Measurements from ENCODE around the gene CLK3. TPM values are rescaled to one million over a fixed set of nuclear protein-coding genes. Genes with fewer than 3 reads are reported as not detected.
A peak's percentile ranks its signal among the peaks of the same experiment; 100 is the strongest.

Gene CLK3
- total RNA-seq, 1 experiment from 2014 or later: 45.1 TPM

- in situ Hi-C loops (cut with HindIII; ENCODE audit: low pct_unique_long_range_greater_than_20kb, low sequenced_read_pairs): loop anchor here (10.0 to 25.0 kb wide), 2 partner anchors 144 to 332 kb away; partner anchors contain the start of gene RPP25
- no peak for DNase-seq (ENCODE audit: low read depth)
These were observed 14.8 kb downstream of the CLK3 start for GRCh38 chr15:74630284-74631086.

GRCh38 chr15:74631087-74631385 is 15.4 kb downstream of the CLK3 start:
- no peak for DNase-seq (ENCODE audit: low read depth)
- in situ Hi-C loops (cut with HindIII; ENCODE audit: low pct_unique_long_range_greater_than_20kb, low sequenced_read_pairs): loop anchor here (10.0 to 25.0 kb wide), 2 partner anchors 144 to 331 kb away; partner anchors contain the start of gene RPP25

- in situ Hi-C loops (cut with HindIII; ENCODE audit: low pct_unique_long_range_greater_than_20kb, low sequenced_read_pairs): loop anchor here (10.0 to 25.0 kb wide), 2 partner anchors 143 to 331 kb away; partner anchors contain the start of gene RPP25
- DNase-seq (ENCODE audit: low read depth): no peak
These were observed 15.8 kb downstream of the CLK3 start for GRCh38 chr15:74631408-74631807.

- in situ Hi-C loops (cut with HindIII; ENCODE audit: low pct_unique_long_range_greater_than_20kb, low sequenced_read_pairs): loop anchor here (10.0 to 25.0 kb wide), 2 partner anchors 143 to 330 kb away; partner anchors contain the start of gene RPP25
- DNase-seq (ENCODE audit: low read depth): peak; percentile 35
These were observed 16.4 kb downstream of the CLK3 start for GRCh38 chr15:74631935-74632560.

GRCh38 chr15:74632601-74633000 is 17.0 kb downstream of the CLK3 start:
- in situ Hi-C loops (cut with HindIII; ENCODE audit: low pct_unique_long_range_greater_than_20kb, low sequenced_read_pairs): loop anchor here (10.0 to 25.0 kb wide), 2 partner anchors 142 to 330 kb away; partner anchors contain the start of gene RPP25
- DNase-seq (ENCODE audit: low read depth): no peak

GRCh38 chr15:74633781-74634180 is 18.1 kb downstream of the CLK3 start:
- in situ Hi-C loops (cut with HindIII; ENCODE audit: low pct_unique_long_range_greater_than_20kb, low sequenced_read_pairs): loop anchor here (10.0 to 25.0 kb wide), 2 partner anchors 141 to 329 kb away; partner anchors contain the start of gene RPP25

GRCh38 chr15:74635228-74635627 is 19.6 kb downstream of the CLK3 start:
- in situ Hi-C loops (cut with HindIII; ENCODE audit: low pct_unique_long_range_greater_than_20kb, low sequenced_read_pairs): loop anchor here (10.0 to 25.0 kb wide), 2 partner anchors 140 to 327 kb away; partner anchors contain the start of gene RPP25
- peak; percentile 54 for DNase-seq (ENCODE audit: low read depth)

More at GRCh38 chr15:74633781-74634180, 18.1 kb downstream of the CLK3 start:
- no peak for DNase-seq (ENCODE audit: low read depth)

- in situ Hi-C loops (cut with HindIII; ENCODE audit: low pct_unique_long_range_greater_than_20kb, low sequenced_read_pairs): loop anchor here (10.0 to 25.0 kb wide), 2 partner anchors 138 to 325 kb away; partner anchors contain the start of gene RPP25
- no peak for DNase-seq (ENCODE audit: low read depth)
These were observed 21.3 kb downstream of the CLK3 start for GRCh38 chr15:74636984-74637383.

GRCh38 chr15:74641151-74641550 is 25.5 kb downstream of the CLK3 start:
- DNase-seq (ENCODE audit: low read depth): no peak
- in situ Hi-C loops (cut with HindIII; ENCODE audit: low pct_unique_long_range_greater_than_20kb, low sequenced_read_pairs): loop anchor here (25.0 kb wide), 1 partner anchor 321 kb away; the partner anchor contains the start of gene RPP25

- no peak for DNase-seq (ENCODE audit: low read depth)
- in situ Hi-C loops (cut with HindIII; ENCODE audit: low pct_unique_long_range_greater_than_20kb, low sequenced_read_pairs): loop anchor here (25.0 kb wide), 1 partner anchor 320 kb away; the partner anchor contains the start of gene RPP25
These were observed 26.7 kb downstream of the CLK3 start for GRCh38 chr15:74642348-74642733.

GRCh38 chr15:74642734-74643664 is 27.4 kb downstream of the CLK3 start:
- in situ Hi-C loops (cut with HindIII; ENCODE audit: low pct_unique_long_range_greater_than_20kb, low sequenced_read_pairs): loop anchor here (25.0 kb wide), 1 partner anchor 319 kb away; the partner anchor contains the start of gene RPP25
- DNase-seq (ENCODE audit: low read depth): no peak

- in situ Hi-C loops (cut with HindIII; ENCODE audit: low pct_unique_long_range_greater_than_20kb, low sequenced_read_pairs): loop anchor here (25.0 kb wide), 1 partner anchor 319 kb away; the partner anchor contains the start of gene RPP25
- DNase-seq (ENCODE audit: low read depth): no peak
These were observed 28.1 kb downstream of the CLK3 start for GRCh38 chr15:74643665-74644204.

GRCh38 chr15:74646480-74646879 is 30.8 kb downstream of the CLK3 start:
- in situ Hi-C loops (cut with HindIII; ENCODE audit: low pct_unique_long_range_greater_than_20kb, low sequenced_read_pairs): loop anchor here (25.0 kb wide), 1 partner anchor 316 kb away; the partner anchor contains the start of gene RPP25
- no peak for DNase-seq (ENCODE audit: low read depth)

GRCh38 chr15:74648051-74648842 is 32.6 kb downstream of the CLK3 start:
- in situ Hi-C loops (cut with HindIII; ENCODE audit: low pct_unique_long_range_greater_than_20kb, low sequenced_read_pairs): loop anchor here (25.0 kb wide), 1 partner anchor 314 kb away; the partner anchor contains the start of gene RPP25
- no peak for DNase-seq (ENCODE audit: low read depth)

- in situ Hi-C loops (cut with HindIII; ENCODE audit: low pct_unique_long_range_greater_than_20kb, low sequenced_read_pairs): no loop called here
- DNase-seq (ENCODE audit: low read depth): peak; percentile 37
These were observed 35.7 kb downstream of the CLK3 start for GRCh38 chr15:74651242-74651741.

- peak; percentile 86 for DNase-seq (ENCODE audit: low read depth)
- in situ Hi-C loops (cut with HindIII; ENCODE audit: low pct_unique_long_range_greater_than_20kb, low sequenced_read_pairs): no loop called here
These were observed 37.9 kb downstream of the CLK3 start for GRCh38 chr15:74653426-74654102.
